Glomerular endothelial cell (primary cell): ENCODE results near the gene EHD1. TPM values are rescaled to one million over a fixed set of nuclear protein-coding genes. Genes with fewer than 3 reads are reported as not detected.
"Not testable (repeated sequence)": the region's sequence is repeated elsewhere in the genome, so short reads cannot be mapped to it uniquely, and the experiment has no call there.

ENCODE experiments used
- DNase-seq: peaks from one replicate; pipeline ENCODE4 v3.0.0-alpha.2; 2011; ENCODE audit warnings: low read depth, low spot score; ENCODE audit errors: extremely low read depth
- total RNA-seq: library from RNA; depleted of rRNA; stranded (reverse); fragments of >200 nt; gene quantifications from 2 replicates; pipeline ENCODE4 v1.2.3, GENCODE V29; 2015

EHD1 gene
- total RNA-seq, 1 donor from 2014 or later = 142 TPM

DNA sequence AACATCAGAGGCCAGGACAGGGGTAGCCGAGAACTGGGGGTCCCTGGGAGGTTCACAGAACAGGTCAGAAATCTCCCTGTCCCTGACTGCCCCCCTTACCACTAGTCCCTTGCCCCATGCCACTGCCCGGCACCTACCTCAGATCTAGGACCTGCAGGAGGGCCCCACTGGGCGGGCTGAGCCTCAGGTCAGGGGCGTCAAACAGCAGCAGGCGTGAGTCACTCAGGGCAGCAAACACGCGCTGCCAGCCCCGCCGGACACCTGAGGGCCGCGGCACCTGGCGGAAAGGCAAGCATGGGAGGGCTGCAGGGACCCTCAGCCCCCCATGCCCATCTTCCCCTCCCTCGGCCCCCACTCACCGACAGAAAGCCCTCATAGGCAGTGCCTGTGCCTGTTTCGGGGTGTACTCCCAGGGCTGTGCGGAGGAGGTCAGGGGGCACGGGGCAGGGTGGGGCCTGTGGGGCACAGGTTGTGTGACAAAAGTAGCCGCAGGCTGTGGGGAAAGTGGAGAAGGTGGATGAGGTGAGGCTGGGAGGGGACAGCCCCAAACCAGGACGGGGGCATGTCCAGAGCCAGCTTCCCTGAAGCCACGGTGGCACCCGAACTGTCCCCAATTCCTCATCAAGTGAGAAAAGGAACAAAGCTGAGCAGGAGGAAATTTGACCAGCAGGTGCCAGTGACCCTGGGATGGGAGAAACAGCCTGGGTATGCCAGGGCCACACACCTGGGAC lies 45.8 kb downstream of the EHD1 start:
- DNase-seq = no peak

DNA sequence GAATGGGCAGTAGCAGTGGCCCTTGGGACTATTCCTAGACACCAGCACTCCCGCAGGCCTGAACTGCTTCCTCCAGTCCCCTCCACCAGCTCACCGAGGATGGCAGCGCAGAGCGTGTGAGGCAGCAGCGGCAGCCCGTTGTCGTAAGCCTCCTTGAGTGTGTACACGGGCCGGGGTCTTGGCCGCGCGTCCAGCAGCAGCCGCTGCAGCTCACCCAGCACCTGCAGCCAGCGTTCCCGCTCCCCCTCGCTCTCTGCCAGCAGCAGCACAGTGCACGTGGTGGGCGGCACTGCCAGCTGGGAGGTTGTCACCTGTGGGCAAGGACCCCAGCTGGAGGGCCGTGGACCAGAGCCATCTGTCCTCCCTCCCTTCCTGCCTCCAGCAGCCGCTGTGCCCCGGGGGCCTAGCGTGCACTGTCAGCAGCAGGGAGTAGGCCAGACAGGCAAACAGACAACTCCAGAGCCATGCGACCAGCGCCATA lies 47.0 kb downstream of the EHD1 start:
- no peak for DNase-seq

DNA sequence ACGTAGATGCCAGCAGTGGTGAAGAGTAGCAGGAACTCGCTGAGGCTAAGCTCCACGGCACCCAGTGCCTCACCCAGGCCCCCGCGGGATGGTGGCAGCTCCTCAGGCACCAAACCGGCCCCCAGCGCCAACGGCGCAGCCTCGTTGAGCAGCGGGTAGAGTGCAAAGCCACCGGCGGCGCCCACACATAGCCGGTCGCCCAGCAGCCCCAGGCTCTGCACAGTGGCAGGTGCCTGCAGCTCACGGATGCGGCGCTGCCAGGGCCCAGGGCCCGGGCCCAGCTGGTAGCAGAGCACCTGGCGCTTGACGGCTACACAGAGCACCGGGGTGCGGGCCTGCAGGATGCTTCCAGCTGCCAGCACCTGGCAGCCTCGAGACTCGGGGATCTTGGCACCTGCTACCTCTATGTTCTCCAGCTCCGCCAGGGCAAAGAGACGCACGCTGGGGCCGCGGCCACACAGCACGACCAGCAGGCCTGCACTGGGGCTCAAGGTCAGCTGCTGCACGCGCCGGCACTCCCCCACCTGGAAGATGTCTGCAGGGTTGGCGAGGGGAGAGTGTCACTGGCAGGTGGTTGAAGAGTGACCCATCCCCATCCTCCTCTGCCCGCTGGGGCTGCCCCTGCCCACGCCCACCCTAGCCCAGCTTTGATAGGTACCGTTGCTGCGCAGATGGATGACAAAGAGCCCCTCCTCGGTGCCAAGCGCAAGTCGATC lies 48.7 kb downstream of the EHD1 start:
- no peak for DNase-seq

DNA sequence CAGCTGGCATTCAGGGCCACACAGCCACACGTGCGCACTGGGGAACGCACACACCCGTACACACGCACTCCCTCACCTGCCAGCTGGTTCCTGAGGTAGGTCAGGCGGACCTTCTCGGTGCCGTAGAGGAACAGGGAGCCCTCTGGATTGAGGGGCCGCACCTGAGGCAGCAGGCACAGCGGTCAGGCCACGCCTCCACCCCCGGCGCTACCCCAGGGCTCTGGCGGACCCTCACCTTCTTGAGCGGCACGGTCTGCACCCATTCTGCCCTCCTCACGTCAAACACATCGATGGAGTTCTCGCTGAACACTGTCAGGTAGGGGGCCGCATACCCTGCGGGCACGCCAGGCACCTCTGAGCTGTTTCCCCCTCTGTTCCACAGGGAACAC lies 51.0 kb downstream of the EHD1 start:
- no peak for DNase-seq

DNA sequence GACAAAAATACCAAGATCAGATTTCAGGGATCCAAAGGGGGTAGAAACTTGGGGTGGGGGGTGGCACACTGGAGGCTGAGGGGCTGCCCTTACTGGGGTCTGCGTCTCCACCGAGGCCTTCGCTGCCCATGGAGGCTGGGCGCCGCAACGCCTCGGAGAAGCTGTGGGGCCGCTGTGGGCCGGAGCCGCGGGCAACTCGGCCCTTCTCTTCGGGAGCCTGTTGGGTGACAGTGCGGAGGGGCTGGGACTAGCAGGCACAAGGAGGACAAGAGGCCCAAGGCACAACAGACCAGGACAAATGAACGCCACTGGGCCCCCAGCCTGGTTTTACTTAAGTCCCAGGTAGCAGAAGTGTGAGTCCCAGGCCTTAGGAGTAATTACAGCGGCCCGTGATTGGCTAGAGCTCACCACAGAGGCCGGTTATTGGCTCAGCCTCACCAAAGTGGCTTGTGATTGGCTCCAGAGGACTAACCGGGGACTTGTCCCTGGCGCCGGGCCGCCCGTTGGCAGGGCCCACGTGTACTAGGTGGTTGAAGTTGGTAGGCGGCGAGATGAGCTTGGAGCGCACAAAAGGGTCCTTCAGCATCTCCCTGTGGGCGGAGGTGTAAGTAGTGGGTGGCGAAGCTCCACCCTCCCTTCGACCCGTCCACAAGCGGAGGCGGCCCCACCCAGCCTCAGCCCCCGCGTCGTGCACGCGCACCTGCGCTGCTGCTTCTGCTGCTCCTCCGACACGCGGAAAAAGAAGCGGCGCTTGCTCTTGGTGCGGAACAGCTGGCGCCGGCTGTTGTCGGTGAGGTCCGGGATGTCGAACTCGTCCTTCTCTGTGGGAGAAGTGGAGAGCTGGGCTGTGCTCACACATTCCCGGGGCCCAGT lies 51.6 kb downstream of the EHD1 start:
- no peak for DNase-seq

DNA sequence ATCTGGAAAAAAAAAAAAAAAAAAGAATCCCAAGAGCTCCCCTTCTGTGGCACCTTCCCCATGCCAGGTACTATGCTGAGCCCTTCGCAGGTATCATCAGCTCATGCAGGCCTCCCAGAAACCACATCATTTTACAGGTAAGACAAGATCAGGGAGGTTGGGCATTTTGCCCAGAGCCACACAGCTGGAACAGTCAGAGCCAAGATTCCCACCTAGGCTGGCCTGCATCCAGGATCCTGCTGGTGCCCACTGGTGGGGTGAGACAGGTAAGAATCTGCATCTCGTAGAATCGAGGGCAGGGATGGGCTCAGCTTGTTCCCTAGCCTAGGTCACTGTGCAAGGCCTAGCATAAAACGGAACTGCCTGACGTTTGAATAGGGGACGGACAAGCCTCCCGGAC lies 52.4 kb downstream of the EHD1 start:
- DNase-seq = no peak

DNA sequence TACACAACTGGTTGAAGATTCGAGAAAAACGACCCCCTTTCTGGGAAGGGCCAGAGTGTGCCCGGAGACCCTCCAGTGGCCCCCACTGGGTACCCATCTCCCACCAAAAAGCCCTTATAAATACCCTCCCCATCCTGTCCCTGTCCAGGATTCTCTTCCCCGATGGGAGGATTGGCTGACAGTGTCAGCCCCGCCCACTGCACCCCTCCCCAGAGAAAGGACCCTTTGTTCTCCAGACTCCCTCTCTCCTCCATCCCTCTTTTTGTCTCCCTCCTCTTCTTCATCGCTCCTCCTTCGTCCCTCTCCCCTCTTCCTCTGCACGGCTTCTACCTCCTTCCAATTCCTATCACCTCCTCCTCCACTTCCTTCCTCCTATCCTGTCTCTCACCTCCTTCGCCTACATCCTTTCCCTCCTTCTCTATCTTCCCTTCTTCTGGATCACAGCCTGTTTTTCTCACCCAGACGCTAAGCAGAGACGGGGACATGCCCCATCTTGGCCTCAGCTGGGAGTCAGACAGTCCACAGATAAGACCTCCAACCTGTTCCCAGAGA lies 54.8 kb downstream of the EHD1 start:
- DNase-seq = no peak

DNA sequence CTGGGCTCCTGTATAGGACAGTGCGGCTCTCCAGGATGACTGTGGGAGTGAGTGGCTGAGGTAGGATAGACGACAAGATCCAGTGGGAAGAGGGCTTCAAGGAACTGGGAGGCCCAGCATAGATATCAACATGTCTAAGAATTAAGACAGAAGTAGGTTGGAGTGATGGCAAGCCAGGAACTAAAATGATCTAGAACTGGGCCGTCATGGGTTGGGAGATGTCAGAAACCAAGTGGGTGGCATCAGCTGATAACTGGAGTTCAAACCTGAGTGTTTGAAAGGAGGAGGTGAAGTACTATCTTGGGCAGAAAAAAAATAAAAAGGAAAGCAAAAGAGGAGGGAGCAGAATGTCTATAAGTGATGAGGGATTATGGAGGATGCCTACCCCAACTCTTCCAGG lies 60.9 kb downstream of the EHD1 start:
- DNase-seq = no peak

DNA sequence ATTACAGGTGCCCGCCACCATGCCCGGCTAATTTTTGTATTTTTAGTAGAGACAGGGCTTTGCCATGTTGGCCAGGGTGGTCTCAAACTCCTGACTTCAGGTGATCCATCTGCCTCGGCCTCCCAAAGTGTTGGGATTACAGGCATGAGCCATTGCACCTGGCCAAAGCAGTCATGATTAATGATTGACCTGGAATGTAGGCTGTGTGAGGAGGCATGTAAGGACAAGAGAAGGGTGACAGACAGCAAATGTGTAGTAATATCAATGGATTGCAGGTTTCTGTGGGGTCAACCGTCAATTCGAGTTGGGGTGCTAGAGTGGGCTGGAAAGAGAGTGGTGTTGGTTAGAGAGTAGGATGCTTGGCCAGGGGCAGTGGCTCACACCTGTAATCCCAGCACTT lies 63.0 kb downstream of the EHD1 start:
- not testable (repeated sequence) for DNase-seq

DNA sequence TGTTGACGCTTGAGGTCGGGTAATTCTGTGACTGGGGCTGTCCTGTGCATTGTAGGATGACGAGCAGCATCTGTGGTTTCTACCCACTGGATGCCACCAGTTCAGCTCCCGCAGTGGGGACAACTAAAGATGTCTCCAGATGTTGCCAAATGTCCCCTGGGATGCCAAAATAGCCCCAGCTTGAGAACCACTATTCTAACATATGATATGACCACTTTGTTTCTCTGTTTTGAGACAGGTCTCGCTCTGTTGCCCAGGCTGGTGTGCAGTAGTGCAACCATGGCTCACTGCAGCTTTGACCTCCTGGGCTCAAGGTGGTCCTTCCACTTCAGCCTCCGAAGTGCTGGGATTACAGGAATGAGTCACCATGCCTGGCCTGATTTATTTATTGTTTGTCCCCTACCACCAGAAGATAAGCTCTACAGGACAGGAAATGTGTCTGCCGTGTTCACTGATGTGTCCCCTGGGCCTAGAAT lies 63.7 kb downstream of the EHD1 start:
- no peak for DNase-seq

DNA sequence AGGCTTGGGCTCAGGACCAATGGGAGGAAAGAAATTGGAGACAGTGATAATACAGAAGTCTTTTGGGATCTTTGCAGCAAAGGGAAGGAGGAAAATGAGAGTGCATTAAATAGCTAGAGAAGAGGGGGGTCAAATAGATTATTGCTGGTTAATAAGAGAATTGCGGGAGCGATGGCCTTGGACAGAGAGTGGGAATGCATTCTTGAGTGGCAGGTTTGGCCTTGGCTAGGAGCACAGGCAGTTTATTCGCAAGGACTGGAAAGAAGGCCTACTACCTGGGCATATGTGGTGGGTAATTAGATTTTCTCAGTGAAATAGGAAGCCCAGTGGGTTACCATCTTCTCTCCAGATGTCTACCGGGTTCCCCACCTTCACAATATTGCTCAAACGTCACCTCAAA lies 64.6 kb downstream of the EHD1 start:
- no peak for DNase-seq

DNA sequence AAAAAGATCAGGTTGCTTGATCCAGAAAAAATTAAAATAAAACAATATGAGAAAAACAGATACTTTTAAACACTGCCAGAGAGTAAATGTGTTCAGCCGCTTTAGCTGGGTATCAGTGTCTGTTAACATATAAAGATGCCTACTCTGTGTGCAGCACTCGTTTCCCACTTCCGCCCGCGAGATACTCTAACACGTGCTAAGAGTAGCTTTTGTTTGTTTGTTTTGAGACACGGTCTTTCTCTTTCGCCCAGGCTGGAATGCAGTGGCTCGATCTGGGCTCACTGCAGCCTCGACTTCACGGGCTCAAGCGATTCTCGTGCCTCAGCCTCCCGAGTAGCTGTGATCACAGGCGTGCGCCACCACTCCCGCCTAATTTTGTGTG lies 67.5 kb downstream of the EHD1 start:
- no peak for DNase-seq

DNA sequence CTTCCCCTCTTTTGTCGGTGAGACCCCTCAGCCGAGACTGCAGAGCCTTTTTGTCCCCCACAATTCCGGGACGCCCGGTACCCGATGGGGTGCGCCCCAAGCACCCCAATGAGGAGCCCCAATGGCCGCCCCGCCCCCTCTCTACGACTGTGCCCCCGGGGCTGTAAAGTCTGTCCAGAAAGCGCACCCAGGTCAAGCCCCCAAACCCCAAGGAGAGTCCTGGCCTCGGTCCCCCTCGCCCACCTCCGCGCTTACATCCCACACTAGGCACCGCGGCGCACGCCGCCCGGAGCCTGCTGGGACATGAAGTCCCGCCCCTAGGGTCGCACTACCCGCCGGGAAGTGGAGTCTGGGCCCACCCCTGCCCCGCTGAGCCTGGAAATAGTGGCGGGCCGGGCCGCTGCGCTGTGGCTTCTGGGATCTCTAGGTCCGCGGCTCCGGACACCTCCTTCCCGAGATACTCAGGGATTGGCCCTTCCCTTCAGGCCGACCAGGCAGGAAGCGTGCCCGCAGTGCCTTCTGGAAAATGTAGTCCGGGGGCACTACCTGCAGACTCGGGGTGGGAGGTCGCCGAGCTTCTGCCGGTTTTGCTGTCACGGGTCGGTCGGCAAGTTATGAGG lies 68.0 kb downstream of the EHD1 start, which contains the start of gene MEN1:
MEN1 (minus strand) TSS at position 281 of the 620 bp plus-strand sequence. CDS start 442 bp downstream, outside the sequence.
- peak; percentile 68 for DNase-seq

DNA sequence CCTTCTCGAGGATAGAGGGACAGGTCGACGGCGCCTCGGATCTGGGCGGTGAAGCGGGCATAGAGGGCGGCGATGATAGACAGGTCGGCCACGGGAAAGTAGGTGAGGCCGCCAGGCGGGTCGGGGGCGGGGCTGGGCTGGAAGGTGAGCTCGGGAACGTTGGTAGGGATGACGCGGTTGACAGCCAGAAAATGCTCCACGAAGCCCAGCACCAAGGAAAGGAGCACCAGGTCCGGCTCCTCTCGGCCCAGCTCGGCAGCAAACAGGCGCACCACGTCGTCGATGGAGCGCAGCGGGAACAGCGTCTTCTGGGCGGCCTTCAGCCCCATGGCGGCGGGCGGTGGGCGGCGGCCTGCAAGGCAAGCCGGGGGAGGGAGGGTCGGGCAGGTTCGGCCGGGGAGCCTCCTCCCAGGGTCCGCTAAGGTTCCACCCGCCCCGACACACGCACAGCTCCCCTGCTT lies 68.6 kb downstream of the EHD1 start:
- no peak for DNase-seq

DNA sequence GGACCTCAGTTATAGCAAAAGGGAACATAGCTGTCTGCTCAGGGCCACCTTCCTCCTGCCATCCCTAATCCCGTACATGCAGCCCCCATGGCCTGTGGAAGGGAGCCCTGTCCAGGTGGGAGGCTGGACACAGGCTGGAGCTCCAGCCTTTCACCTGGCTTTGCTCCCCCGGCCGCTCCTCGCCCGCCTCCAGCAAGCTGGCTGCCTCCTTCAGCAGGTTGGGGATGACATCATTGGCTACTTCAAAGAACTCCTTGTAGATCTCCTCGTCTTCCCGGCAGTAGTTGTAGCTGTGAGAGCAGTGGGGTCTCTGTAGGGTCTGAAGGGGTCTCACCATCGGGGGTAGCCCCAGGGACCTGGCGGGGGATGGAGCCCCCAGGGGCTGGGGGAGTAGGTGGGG lies 72.9 kb downstream of the EHD1 start:
- DNase-seq = no peak

DNA sequence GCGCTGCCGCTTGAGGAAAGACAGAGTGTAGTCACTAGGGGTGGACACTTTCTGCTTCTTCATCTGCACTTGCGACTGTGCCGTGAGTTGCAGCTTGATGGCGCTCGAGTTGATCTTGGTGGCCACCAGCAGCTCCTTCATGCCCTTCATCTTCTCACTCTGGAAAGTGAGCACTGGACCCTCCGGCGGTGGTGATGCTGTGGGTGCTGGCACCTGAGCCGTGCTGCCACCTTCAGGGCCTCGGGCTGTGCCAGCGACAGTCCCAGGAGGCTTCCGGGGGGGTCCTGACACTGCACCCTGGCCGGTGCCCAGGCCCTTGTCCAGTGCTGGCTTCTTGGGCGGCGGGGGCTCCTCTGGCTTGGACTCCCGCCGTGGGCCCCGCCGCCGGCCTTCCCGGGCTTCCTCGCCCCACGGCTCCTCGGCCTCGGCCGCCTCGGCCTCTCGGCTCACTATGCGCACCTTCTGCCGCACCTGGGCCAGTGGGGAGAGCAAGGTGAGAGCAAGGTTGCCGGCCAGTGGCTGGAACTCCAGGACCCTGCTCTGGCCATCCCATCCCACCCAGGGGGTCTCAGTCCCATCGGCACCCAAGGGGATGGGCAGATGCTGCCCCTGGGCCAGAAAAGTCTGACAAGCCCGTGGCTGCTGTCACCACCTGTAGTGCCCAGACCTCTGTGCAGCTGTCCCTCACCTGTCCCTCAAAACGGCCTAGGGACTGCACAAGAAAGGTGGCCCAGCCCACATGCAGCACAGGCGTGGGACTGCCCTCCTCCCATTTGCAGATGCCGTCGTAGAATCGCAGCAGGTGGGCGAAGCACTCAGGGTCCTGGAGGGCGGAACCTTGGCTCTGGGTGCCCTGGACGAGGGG lies 73.8 kb downstream of the EHD1 start:
- no peak for DNase-seq

DNA sequence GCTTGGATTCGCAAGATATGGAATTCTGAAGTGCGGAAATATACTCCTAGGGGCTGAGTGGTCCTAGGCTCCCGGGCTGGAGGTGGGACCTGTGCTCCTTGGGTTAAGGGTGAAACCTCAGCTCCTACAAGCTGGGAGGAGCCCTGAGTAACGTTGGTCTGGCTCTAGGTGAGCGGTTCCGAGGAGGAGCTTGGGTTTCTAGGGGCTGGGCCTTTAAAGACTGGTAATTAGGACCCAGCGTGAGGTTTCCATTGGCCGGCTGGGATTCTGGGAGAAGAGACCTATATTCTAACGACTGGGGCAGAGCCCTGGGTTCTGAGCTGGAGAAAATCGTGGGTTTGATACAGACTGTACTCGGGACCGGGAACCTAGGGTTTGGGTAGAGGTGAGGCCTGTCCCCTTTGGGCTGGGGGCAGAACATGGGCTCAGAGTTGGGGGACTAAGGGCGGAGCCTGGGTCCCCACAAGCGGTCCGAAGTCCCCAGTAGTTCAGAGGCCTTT lies 74.5 kb downstream of the EHD1 start:
- DNase-seq = no peak

DNA sequence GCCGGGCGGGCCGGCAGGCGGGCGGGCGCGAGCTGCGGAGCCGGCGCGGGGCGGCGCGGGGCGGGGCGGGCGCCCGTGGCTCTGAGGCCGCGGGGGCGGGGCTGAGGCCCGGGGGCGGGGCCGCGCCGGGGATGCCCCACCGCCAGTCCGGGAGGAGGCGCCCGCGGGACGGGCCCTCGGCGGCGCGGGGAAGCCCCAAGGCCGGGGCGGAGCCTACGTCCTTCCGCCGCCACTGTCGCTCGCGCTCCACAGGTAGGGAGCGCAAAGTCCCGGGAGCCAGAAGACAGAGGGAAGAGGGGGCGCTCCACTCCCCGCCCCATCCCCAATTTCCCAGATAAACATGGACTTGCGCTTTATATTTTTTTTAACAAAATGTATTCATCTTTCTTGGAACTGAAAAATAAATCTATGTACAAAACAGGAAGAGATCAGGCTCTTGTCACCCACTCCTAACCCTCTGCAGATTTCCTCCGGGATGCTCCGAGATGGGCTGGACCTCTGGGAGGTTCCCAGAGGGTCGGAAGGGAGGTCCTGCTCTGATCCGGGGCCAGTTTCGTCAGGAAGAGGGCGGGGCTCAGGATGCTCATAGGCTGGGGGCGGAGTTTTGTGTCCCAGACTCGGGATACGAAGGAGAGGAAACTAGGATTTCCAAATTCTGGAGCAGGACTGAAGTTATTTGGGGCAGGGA lies 75.1 kb downstream of the EHD1 start, which contains the start of gene MAP4K2:
MAP4K2 (minus strand) TSS at position 57 of the 688 bp plus-strand sequence. CDS start 65 bp downstream, outside the sequence.
- no peak for DNase-seq
